ENCODE measurements around the gene PTCH2.

The PTCH2 gene

DNA sequence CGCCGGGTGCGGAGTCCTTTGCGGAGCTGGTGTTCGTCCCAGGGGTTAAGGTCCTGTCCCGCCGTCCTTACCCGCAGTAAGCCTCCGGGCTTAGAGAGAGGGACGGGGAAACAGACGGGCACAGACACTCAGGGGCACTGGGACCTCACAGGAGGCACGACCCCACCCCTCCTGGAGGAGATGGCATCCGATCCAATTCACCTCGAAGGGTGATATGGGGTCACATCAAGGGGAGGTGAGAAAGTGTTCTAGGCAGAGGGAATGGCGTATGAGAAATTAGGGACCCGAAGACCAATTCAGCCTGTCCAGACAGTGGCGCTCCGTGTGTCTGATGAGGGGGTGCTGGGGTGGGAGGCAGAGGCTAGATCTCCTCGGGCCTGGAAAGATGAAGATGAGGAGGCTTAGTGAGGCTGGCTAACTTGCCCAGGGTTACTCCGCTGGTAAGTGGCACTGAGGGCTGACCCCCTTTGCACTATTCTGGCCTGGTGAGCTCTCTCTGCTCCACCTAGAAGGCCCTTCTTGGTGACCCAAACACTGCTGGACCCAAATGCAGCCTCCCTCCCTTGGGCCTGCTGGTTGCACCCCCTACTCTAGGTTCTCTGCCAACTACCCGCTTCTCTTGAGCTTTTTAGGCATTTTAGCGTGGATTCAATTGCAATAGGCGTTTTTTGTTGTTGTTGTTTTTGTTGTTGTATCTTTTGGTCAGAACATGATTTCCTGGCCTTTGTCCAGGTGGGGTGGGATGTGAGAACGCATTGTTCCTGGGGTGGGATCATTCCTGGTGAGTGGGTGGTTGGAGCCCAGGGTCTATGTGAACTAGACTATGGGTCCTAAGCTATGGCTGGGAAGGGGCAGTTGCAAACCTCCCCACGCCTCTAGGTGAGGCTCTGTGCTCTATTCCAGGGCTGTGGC lies 22.5 kb downstream of the PTCH2 start:
- peaks cover 13% of the 10 kb centered on the region for H3F3A ChIP-seq (ENCODE audit: control insufficient read depth, insufficient read depth)
- peak overlapping the region; percentile 87 for H3K27ac ChIP-seq (ENCODE audit: low read depth, low read length)
- H3K4me2 ChIP-seq (ENCODE audit: low read length) = peak overlapping the region; percentile 92
- H3K9me3 ChIP-seq (ENCODE audit: control insufficient read depth, insufficient read depth, low read length) = no peaks in the 10 kb centered on the region
- H3K4me1 ChIP-seq (ENCODE audit: control insufficient read depth, low read length) = peaks cover 23% of the 10 kb centered on the region
- no peaks in the 10 kb centered on the region for H3K9me2 ChIP-seq (replicated peaks; ENCODE audit: control insufficient read depth, low read length)
- H3K27me3 ChIP-seq (ENCODE audit: control insufficient read depth, low read length) = no peaks in the 10 kb centered on the region
- no peaks in the 10 kb centered on the region for H3K36me3 ChIP-seq (ENCODE audit: control insufficient read depth, low read length)
- no peaks in the 10 kb centered on the region for H3K79me2 ChIP-seq (ENCODE audit: control insufficient read depth, low read length)
- H3K4me3 ChIP-seq (ENCODE audit: low read length) = peak overlapping the region; percentile 76
- H4K20me1 ChIP-seq (ENCODE audit: control insufficient read depth, insufficient read depth, low read depth, low read length) = no peaks in the 10 kb centered on the region
- TF ChIP-seq, protein P1, sequence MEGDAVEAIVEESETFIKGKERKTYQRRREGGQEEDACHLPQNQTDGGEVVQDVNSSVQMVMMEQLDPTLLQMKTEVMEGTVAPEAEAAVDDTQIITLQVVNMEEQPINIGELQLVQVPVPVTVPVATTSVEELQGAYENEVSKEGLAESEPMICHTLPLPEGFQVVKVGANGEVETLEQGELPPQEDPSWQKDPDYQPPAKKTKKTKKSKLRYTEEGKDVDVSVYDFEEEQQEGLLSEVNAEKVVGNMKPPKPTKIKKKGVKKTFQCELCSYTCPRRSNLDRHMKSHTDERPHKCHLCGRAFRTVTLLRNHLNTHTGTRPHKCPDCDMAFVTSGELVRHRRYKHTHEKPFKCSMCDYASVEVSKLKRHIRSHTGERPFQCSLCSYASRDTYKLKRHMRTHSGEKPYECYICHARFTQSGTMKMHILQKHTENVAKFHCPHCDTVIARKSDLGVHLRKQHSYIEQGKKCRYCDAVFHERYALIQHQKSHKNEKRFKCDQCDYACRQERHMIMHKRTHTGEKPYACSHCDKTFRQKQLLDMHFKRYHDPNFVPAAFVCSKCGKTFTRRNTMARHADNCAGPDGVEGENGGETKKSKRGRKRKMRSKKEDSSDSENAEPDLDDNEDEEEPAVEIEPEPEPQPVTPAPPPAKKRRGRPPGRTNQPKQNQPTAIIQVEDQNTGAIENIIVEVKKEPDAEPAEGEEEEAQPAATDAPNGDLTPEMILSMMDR (IDR thresholded peaks at IDR 0.05; ENCODE audit: low read depth, low read length, poor library complexity, severe bottlenecking) = peak; percentile 11
- no peak for TF ChIP-seq EZH2phosphoT487 (IDR thresholded peaks at IDR 0.05; ENCODE audit: borderline replicate concordance, low read length)

DNA sequence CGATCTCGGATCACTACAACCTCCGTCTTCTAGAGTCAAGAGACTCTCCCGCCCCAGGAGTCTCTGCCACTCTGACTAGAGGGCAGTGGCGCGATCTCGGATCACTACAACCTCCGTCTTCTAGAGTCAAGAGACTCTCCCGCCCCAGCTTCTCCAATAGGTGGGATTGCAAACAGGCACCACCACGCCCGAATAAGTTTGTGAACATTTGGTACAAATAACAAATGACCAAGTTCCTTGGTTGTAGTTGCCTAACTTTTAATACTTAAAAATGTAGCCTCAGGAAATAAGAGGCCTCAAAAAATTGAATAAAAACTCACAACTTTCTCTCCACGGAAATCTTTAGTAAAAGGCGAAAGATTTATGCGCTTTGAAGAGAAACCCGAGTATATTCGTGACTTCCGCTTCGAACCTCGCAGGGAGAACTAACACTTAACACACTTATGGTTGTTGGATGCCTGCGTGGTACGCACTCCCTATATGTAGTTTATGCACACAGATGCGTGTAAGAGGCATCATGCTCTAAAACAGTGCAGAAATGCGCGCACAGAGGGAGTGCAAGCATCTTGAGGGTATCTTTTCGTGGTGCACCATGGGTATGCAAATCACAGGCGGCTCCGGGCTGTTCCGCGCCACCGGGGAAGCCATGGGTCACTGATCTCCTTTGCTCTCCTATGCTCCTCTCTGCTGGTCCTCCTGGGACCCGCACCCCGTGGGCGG lies 23.3 kb downstream of the PTCH2 start:
- H3K9me2 ChIP-seq (replicated peaks; ENCODE audit: control insufficient read depth, low read length) = no peaks in the 10 kb centered on the region
- H3K4me2 ChIP-seq (ENCODE audit: low read length) = peak overlapping the region; percentile 92
- peaks cover 30% of the 10 kb centered on the region for H3K4me1 ChIP-seq (ENCODE audit: control insufficient read depth, low read length)
- no peaks in the 10 kb centered on the region for H3K27me3 ChIP-seq (ENCODE audit: control insufficient read depth, low read length)
- no peaks in the 10 kb centered on the region for H3K9me3 ChIP-seq (ENCODE audit: control insufficient read depth, insufficient read depth, low read length)
- H3F3A ChIP-seq (ENCODE audit: control insufficient read depth, insufficient read depth) = peaks cover 13% of the 10 kb centered on the region
- H3K4me3 ChIP-seq (ENCODE audit: low read length) = peak overlapping the region; percentile 76
- TF ChIP-seq EZH2phosphoT487 (IDR thresholded peaks at IDR 0.05; ENCODE audit: borderline replicate concordance, low read length) = no peak
- TF ChIP-seq, protein P1 (IDR thresholded peaks at IDR 0.05; ENCODE audit: low read depth, low read length, poor library complexity, severe bottlenecking) = no peak
- no peaks in the 10 kb centered on the region for H3K79me2 ChIP-seq (ENCODE audit: control insufficient read depth, low read length)
- peak overlapping the region; percentile 87 for H3K27ac ChIP-seq (ENCODE audit: low read depth, low read length)
- H4K20me1 ChIP-seq (ENCODE audit: control insufficient read depth, insufficient read depth, low read depth, low read length) = no peaks in the 10 kb centered on the region
- no peaks in the 10 kb centered on the region for H3K36me3 ChIP-seq (ENCODE audit: control insufficient read depth, low read length)

DNA sequence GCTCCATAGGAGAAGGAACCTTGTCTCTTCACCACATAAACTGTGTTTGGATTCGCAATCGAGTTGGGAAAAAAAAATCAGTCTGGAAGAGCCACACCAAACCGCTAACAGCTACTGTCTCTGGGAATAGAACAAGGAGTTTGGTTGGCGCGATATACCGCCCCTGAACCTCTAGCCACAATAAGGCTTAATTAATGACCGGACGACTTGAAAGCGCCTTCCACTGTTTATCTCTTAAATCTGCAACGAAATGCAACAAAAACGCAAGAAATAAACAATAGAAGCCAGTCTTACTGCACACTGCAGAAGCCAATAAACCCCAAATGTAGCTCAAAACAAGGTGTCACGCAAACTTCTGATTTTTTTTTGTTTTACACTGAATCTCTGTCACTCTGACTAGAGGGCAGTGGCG lies 23.9 kb downstream of the PTCH2 start:
- Histone ChIP-seq H4K20me1 (ENCODE audit: control insufficient read depth, insufficient read depth, low read depth, low read length) (no peaks in the 10 kb centered on the region), H3K79me2 (ENCODE audit: control insufficient read depth, low read length) (no peaks in the 10 kb centered on the region), H3K9me2 (replicated peaks; ENCODE audit: control insufficient read depth, low read length) (no peaks in the 10 kb centered on the region), H3K4me1 (ENCODE audit: control insufficient read depth, low read length) (peaks cover 35% of the 10 kb centered on the region), H3K27me3 (ENCODE audit: control insufficient read depth, low read length) (no peaks in the 10 kb centered on the region), H3K9me3 (ENCODE audit: control insufficient read depth, insufficient read depth, low read length) (no peaks in the 10 kb centered on the region), H3K4me2 (ENCODE audit: low read length) (peak overlapping the region; percentile 92), H3F3A (ENCODE audit: control insufficient read depth, insufficient read depth) (peaks cover 13% of the 10 kb centered on the region), H3K36me3 (ENCODE audit: control insufficient read depth, low read length) (no peaks in the 10 kb centered on the region), H3K27ac (ENCODE audit: low read depth, low read length) (peak overlapping the region; percentile 87), H3K4me3 (ENCODE audit: low read length) (peak overlapping the region; percentile 76)
- no peak for TF ChIP-seq EZH2phosphoT487 (IDR thresholded peaks at IDR 0.05; ENCODE audit: borderline replicate concordance, low read length)
- TF ChIP-seq, protein P1 (IDR thresholded peaks at IDR 0.05; ENCODE audit: low read depth, low read length, poor library complexity, severe bottlenecking) = peak; percentile 31

Measured in DOHH2 (cell line).